Transverse colon (tissue), 4 donors: ENCODE results near the gene TPD52L2.

ENCODE experiments used
- EP300 ChIP-seq: sonication (generic); formaldehyde crosslinking; IDR thresholded peaks from one replicate; pipeline ENCODE4 v1.6.1; 2017; ENCODE audit warnings: antibody characterized with exemption, low read depth
- POLR2A ChIP-seq: fragments of 450-650 bp; IDR thresholded peaks from one replicate; pipeline ENCODE4 v1.6.1; 2016; ENCODE audit warnings: antibody characterized with exemption, mild to moderate bottlenecking, moderate library complexity
- POLR2AphosphoS5 ChIP-seq, 3 donors: sonication (generic); formaldehyde crosslinking; IDR thresholded peaks; one replicate each; pipeline ENCODE4 v1.6.1; 2016; ENCODE audit warnings: antibody characterized with exemption in 3 of 3
- TF ChIP-seq, protein P1 (sequence below), 5 experiments: fragments of 200-600 bp in 3 of 5; fragments of 450-650 bp in 2 of 5; sonication (generic) in 3 of 5; IDR thresholded peaks; 1 replicate in 2 of 5; 2 replicates in 3 of 5; pipeline ENCODE4 v1.5.1; 2016 to 2017; ENCODE audit warnings: antibody characterized with exemption in 5 of 5, inconsistent platforms in 3 of 5, mild to moderate bottlenecking in 2 of 5, moderate library complexity in 1 of 5

DNA sequence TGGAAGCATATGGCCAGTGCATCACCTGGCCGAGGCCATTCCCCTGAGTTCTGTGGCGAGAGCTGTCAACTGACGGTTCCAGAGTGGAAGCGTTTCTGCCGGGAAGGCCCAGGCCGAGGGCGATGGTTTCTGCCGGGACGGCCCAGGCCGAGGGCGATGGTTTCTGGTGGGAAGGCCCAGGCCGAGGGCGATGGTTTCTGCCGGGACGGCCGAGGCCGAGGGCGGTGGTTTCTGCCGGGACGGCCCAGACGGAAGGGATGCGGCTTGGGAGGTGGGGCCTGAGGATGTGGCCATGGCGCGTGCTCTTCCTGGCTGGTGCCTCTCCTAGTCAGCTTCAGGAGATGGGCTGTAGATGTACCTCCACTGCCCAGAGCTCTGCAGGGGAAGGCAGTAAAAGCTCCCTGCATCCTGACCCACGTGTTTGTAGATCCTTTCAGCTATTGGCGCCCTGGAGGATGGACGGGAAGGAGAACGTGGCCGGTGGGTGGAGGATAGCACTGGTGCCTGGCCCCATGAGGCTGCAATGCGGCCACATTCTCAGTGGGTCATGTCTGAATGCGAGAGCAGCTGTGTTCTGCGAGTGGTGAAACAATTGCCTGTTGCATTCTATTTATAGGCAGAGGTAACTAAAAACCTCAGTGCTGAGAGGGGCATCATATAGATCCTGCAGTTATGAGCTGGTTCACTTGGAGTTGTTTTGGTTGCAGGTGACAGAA lies 12.8 kb downstream of the TPD52L2 start:
- TF ChIP-seq POLR2A (no peak), POLR2AphosphoS5 (IDR thresholded peaks at IDR 0.05) (no peak), EP300 (no peak)
- TF ChIP-seq, protein P1, sequence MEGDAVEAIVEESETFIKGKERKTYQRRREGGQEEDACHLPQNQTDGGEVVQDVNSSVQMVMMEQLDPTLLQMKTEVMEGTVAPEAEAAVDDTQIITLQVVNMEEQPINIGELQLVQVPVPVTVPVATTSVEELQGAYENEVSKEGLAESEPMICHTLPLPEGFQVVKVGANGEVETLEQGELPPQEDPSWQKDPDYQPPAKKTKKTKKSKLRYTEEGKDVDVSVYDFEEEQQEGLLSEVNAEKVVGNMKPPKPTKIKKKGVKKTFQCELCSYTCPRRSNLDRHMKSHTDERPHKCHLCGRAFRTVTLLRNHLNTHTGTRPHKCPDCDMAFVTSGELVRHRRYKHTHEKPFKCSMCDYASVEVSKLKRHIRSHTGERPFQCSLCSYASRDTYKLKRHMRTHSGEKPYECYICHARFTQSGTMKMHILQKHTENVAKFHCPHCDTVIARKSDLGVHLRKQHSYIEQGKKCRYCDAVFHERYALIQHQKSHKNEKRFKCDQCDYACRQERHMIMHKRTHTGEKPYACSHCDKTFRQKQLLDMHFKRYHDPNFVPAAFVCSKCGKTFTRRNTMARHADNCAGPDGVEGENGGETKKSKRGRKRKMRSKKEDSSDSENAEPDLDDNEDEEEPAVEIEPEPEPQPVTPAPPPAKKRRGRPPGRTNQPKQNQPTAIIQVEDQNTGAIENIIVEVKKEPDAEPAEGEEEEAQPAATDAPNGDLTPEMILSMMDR (IDR thresholded peaks at IDR 0.05): no peak
